ENCODE data around the gene PSME2.

Gene PSME2

GRCh38 chr14:24132976-24133375 is 13.4 kb downstream of the PSME2 start:
- no peak for DNase-seq

- peak; percentile 73 for DNase-seq
These were observed 14.2 kb downstream of the PSME2 start for GRCh38 chr14:24132061-24132685.

- peak; percentile 57 for DNase-seq
These were observed 14.9 kb downstream of the PSME2 start for GRCh38 chr14:24131549-24131966.

GRCh38 chr14:24130717-24131548 is 15.5 kb downstream of the PSME2 start:
- DNase-seq: peak; percentile 31

- no peak for DNase-seq
These were observed 16.1 kb downstream of the PSME2 start, which contains the start of gene FITM1 for GRCh38 chr14:24130380-24130716. TSS of gene FITM1 (plus strand) at chr14:24130659. CDS start at chr14:24131564, 905 bp downstream.

GRCh38 chr14:24129410-24129998 is 16.9 kb downstream of the PSME2 start:
- no peak for DNase-seq

- no peak for DNase-seq
These were observed 18.7 kb downstream of the PSME2 start for GRCh38 chr14:24127673-24128072.

- DNase-seq: no peak
These were observed 19.5 kb downstream of the PSME2 start for GRCh38 chr14:24126939-24127338.

- no peak for DNase-seq
These were observed 22.7 kb downstream of the PSME2 start for GRCh38 chr14:24123424-24124417.

GRCh38 chr14:24122898-24123297 is 23.5 kb downstream of the PSME2 start:
- no peak for DNase-seq

GRCh38 chr14:24122416-24122815 is 24.0 kb downstream of the PSME2 start:
- DNase-seq: no peak

GRCh38 chr14:24121210-24121609 is 25.2 kb downstream of the PSME2 start:
- no peak for DNase-seq

GRCh38 chr14:24119691-24120090 is 26.7 kb downstream of the PSME2 start:
- no peak for DNase-seq

- no peak for DNase-seq
These were observed 29.2 kb downstream of the PSME2 start for GRCh38 chr14:24117179-24117578.

GRCh38 chr14:24116128-24116814 is 30.1 kb downstream of the PSME2 start:
- DNase-seq: no peak

- peak; percentile 68 for DNase-seq
These were observed 30.8 kb downstream of the PSME2 start for GRCh38 chr14:24115422-24116127.

GRCh38 chr14:24114532-24115421 is 31.6 kb downstream of the PSME2 start, which contains the start of the genes DCAF11 and NRL:
TSS of gene DCAF11 (plus strand) at chr14:24114777. CDS start at chr14:24115595, 818 bp downstream.
TSS of gene NRL (minus strand) at chr14:24114949. CDS start at chr14:24082848, 32,101 bp downstream.
- DNase-seq: peak; percentile 99

- peak; percentile 91 for DNase-seq
These were observed 32.4 kb downstream of the PSME2 start for GRCh38 chr14:24113801-24114531.

GRCh38 chr14:24113379-24113800 is 33.0 kb downstream of the PSME2 start:
- no peak for DNase-seq

Measured in activated effector memory CD4-positive, alpha-beta T cell treated with anti-CD3 and anti-CD28 coated beads, Interleukin-2, amount 50 U/mL, for 16 hours (primary cell).